Hepatocyte (in vitro differentiated cells): ENCODE measurements around the gene MTCH2. TPM values are rescaled to one million over a fixed set of nuclear protein-coding genes. Genes with fewer than 3 reads are reported as not detected.
A peak's percentile ranks its signal among the peaks of the same experiment; 100 is the strongest.
"Not testable (repeated sequence)": the region's sequence is repeated elsewhere in the genome, so short reads cannot be mapped to it uniquely, and the experiment has no call there.

ENCODE experiments used
- DNase-seq: peaks from one replicate; pipeline ENCODE4 v3.0.0-alpha.2; 2016; ENCODE audit warnings: low spot score
- H2AFZ ChIP-seq: fragments of 200-600 bp; sonication (generic); 2 replicates; pipeline ENCODE4 v1.6.0; 2016; ENCODE audit warnings: antibody characterized with exemption, mild to moderate bottlenecking
- H3K27ac ChIP-seq: fragments of 200-600 bp; sonication (generic); 2 replicates; pipeline ENCODE4 v1.5.1; 2016; ENCODE audit warnings: mild to moderate bottlenecking
- H3K27me3 ChIP-seq: fragments of 200-600 bp; sonication (generic); 2 replicates; pipeline ENCODE4 v1.6.1; 2016
- H3K36me3 ChIP-seq: fragments of 200-600 bp; sonication (generic); replicated peaks from 2 replicates; pipeline ENCODE4 v1.5.1; 2016; ENCODE audit warnings: low read depth; ENCODE audit not compliant: insufficient read depth
- H3K4me1 ChIP-seq: fragments of 200-600 bp; sonication (generic); 2 replicates; pipeline ENCODE4 v1.5.1; 2016; ENCODE audit warnings: mild to moderate bottlenecking, moderate library complexity; ENCODE audit not compliant: insufficient read depth
- H3K4me2 ChIP-seq: fragments of 200-600 bp; sonication (generic); 2 replicates; pipeline ENCODE4 v1.6.0; 2016
- H3K4me3 ChIP-seq: fragments of 200-600 bp; sonication (generic); 2 replicates; pipeline ENCODE4 v1.5.1; 2016; ENCODE audit warnings: mild to moderate bottlenecking
- H3K79me2 ChIP-seq: fragments of 200-600 bp; sonication (generic); 2 replicates; pipeline ENCODE4 v1.6.0; 2017; ENCODE audit warnings: mild to moderate bottlenecking
- H3K9me2 ChIP-seq: fragments of 200-600 bp; sonication (generic); replicated peaks from 2 replicates; pipeline ENCODE4 v1.6.0; 2017; ENCODE audit warnings: mild to moderate bottlenecking; ENCODE audit not compliant: insufficient read depth
- H3K9me3 ChIP-seq: fragments of 200-600 bp; sonication (generic); 2 replicates; pipeline ENCODE4 v1.5.1; 2016; ENCODE audit warnings: low read depth, mild to moderate bottlenecking
- H4K20me1 ChIP-seq: fragments of 200-600 bp; sonication (generic); 2 replicates; pipeline ENCODE4 v1.6.0; 2016; ENCODE audit warnings: mild to moderate bottlenecking; ENCODE audit not compliant: insufficient read depth, poor library complexity, severe bottlenecking
- CTCF ChIP-seq: fragments of 200-600 bp; sonication (generic); IDR thresholded peaks from 2 replicates; pipeline ENCODE4 v1.5.1; 2016; ENCODE audit warnings: antibody characterized with exemption, mild to moderate bottlenecking; ENCODE audit not compliant: poor library complexity
- EZH2 ChIP-seq: fragments of 200-600 bp; sonication (generic); IDR thresholded peaks from 2 replicates; pipeline ENCODE4 v1.6.1; 2016; ENCODE audit warnings: antibody characterized with exemption, mild to moderate bottlenecking, borderline replicate concordance
- EZH2phosphoT487 ChIP-seq: fragments of 200-600 bp; sonication (generic); IDR thresholded peaks from one replicate; pipeline ENCODE4 v1.6.1; 2018; ENCODE audit warnings: antibody characterized with exemption, mild to moderate bottlenecking, low read depth, moderate library complexity; ENCODE audit not compliant: unreplicated experiment, severe bottlenecking
- WGBS: methylation state at CpG from one replicate; pipeline ENCODE4 v1.1.6; 2016; ENCODE audit warnings: low lambda C conversion rate; ENCODE audit errors: missing lambda C conversion rate; 5-methylcytosine and 5-hydroxymethylcytosine counted together
- polyA plus RNA-seq: library from polyadenylated mRNA; unstranded; fragments of >200 nt; fragmentation: Nextera tagmentation; extraction: Ambion mirVana; gene quantifications from 2 replicates; pipeline ENCODE4 v1.2.1, GENCODE V29; 2016
- total RNA-seq: library from RNA; depleted of rRNA; stranded (reverse); fragments of >200 nt; gene quantifications from 2 replicates; pipeline ENCODE4 v1.2.3, GENCODE V29; 2014

MTCH2 gene
- total and polyA plus RNA-seq, 2 experiments from 2014 or later = 96.1 to 171 TPM

GRCh38 chr11:47646019-47646418 is 3.7 kb upstream of the MTCH2 start:
- H3K79me2 ChIP-seq = peaks cover 9% of the 10 kb centered on the region
- no peaks in the 10 kb centered on the region for H3K36me3 ChIP-seq
- H3K4me3 ChIP-seq = no peak overlapping the region
- no peak overlapping the region for H3K27ac ChIP-seq
- H3K9me2 ChIP-seq = no peaks in the 10 kb centered on the region
- peaks cover 8% of the 10 kb centered on the region for H3K4me1 ChIP-seq
- TF ChIP-seq CTCF (no peak), EZH2phosphoT487 (no peak), EZH2 (no peak)
- no peaks in the 10 kb centered on the region for H4K20me1 ChIP-seq
- no peak for DNase-seq
- WGBS = 80% methylated on average over 6 of the region's 6 CpGs
- no peaks in the 10 kb centered on the region for H3K9me3 ChIP-seq
- no peak overlapping the region for H2AFZ ChIP-seq
- H3K27me3 ChIP-seq = no peaks in the 10 kb centered on the region
- H3K4me2 ChIP-seq = no peak overlapping the region

- no peak overlapping the region for H3K4me3 ChIP-seq
- H3K4me1 ChIP-seq = peaks cover 9% of the 10 kb centered on the region
- H3K36me3 ChIP-seq = no peaks in the 10 kb centered on the region
- peaks cover 14% of the 10 kb centered on the region for H3K79me2 ChIP-seq
- WGBS = 76% methylated on average over 6 of the region's 6 CpGs
- no peak overlapping the region for H2AFZ ChIP-seq
- no peaks in the 10 kb centered on the region for H4K20me1 ChIP-seq
- DNase-seq = no peak
- H3K4me2 ChIP-seq = no peak overlapping the region
- no peak overlapping the region for H3K27ac ChIP-seq
- no peaks in the 10 kb centered on the region for H3K9me2 ChIP-seq
- H3K9me3 ChIP-seq = no peaks in the 10 kb centered on the region
- no peaks in the 10 kb centered on the region for H3K27me3 ChIP-seq
- TF ChIP-seq EZH2 (no peak), EZH2phosphoT487 (no peak), CTCF (no peak)
Observed at GRCh38 chr11:47645500-47645899, 3.1 kb upstream of the MTCH2 start.

GRCh38 chr11:47641600-47642098 is 710 bp downstream of the MTCH2 start:
- H3K27me3 ChIP-seq = no peaks in the 10 kb centered on the region
- H3K4me1 ChIP-seq = peaks cover 9% of the 10 kb centered on the region
- 4% methylated on average over 14 of the region's 14 CpGs for WGBS
- no peaks in the 10 kb centered on the region for H3K36me3 ChIP-seq
- peaks cover 31% of the 10 kb centered on the region for H3K79me2 ChIP-seq
- no peak for DNase-seq
- no peak for TF ChIP-seq EZH2phosphoT487
- TF ChIP-seq EZH2 = no peak
- no peak for TF ChIP-seq CTCF
- peak overlapping the region; percentile 62 for H2AFZ ChIP-seq
- no peaks in the 10 kb centered on the region for H3K9me3 ChIP-seq
- no peaks in the 10 kb centered on the region for H4K20me1 ChIP-seq
- H3K9me2 ChIP-seq = no peaks in the 10 kb centered on the region
- H3K27ac ChIP-seq = peak overlapping the region; percentile 96
- peak overlapping the region; percentile 87 for H3K4me2 ChIP-seq
- H3K4me3 ChIP-seq = peak overlapping the region; percentile 41

- not testable (repeated sequence) for H3K36me3 ChIP-seq, DNase-seq, H3K4me1 ChIP-seq, H3K27me3 ChIP-seq, H3K4me3 ChIP-seq, H4K20me1 ChIP-seq, H2AFZ ChIP-seq, H3K9me3 ChIP-seq, H3K9me2 ChIP-seq, H3K27ac ChIP-seq
- H3K4me2 ChIP-seq = peak overlapping the region; percentile 87
- peaks cover 31% of the 10 kb centered on the region for H3K79me2 ChIP-seq
- 98% methylated on average over 6 of the region's 6 CpGs for WGBS
Observed at GRCh38 chr11:47640506-47640905, 1.9 kb downstream of the MTCH2 start.

GRCh38 chr11:47636331-47636730 is 6.0 kb downstream of the MTCH2 start:
- not testable (repeated sequence) for H4K20me1 ChIP-seq, H3K36me3 ChIP-seq, H3K27ac ChIP-seq, DNase-seq, H3K4me3 ChIP-seq, H3K4me1 ChIP-seq, H3K9me2 ChIP-seq, H3K27me3 ChIP-seq, H3K9me3 ChIP-seq, H2AFZ ChIP-seq, H3K4me2 ChIP-seq
- 98% methylated on average over 11 of the region's 11 CpGs for WGBS
- H3K79me2 ChIP-seq = peaks cover 25% of the 10 kb centered on the region
